ENCODE data around the gene AK4.

AK4 gene

GRCh38 chr1:65254320-65255034 lies 106.5 kb downstream of the AK4 start:
- DNase-seq = peak; percentile 59

- DNase-seq = peak; percentile 3
Observed at GRCh38 chr1:65255035-65255655, 107.1 kb downstream of the AK4 start.

- no peak for DNase-seq
Observed at GRCh38 chr1:65255656-65256050, 107.7 kb downstream of the AK4 start.

GRCh38 chr1:65256860-65257708 lies 109.1 kb downstream of the AK4 start:
- DNase-seq = no peak

- DNase-seq = no peak
Observed at GRCh38 chr1:65258106-65258505, 110.1 kb downstream of the AK4 start.

GRCh38 chr1:65259816-65260215 lies 111.8 kb downstream of the AK4 start:
- DNase-seq = no peak

- DNase-seq = peak; percentile 80
Observed at GRCh38 chr1:65260851-65261473, 113.0 kb downstream of the AK4 start.

GRCh38 chr1:65263286-65263685 lies 115.3 kb downstream of the AK4 start:
- DNase-seq = no peak

GRCh38 chr1:65264197-65264929 lies 116.4 kb downstream of the AK4 start:
- peak; percentile 75 for DNase-seq

GRCh38 chr1:65265296-65265650 lies 117.3 kb downstream of the AK4 start:
- no peak for DNase-seq

- peak; percentile 63 for DNase-seq
Observed at GRCh38 chr1:65265651-65266351, 117.8 kb downstream of the AK4 start.

- no peak for DNase-seq
Observed at GRCh38 chr1:65266476-65266875, 118.5 kb downstream of the AK4 start.

- DNase-seq = no peak
Observed at GRCh38 chr1:65267271-65267670, 119.3 kb downstream of the AK4 start.

- DNase-seq = no peak
Observed at GRCh38 chr1:65267683-65268082, 119.7 kb downstream of the AK4 start.

- DNase-seq = no peak
Observed at GRCh38 chr1:65269612-65270011, 121.6 kb downstream of the AK4 start.

- DNase-seq = no peak
Observed at GRCh38 chr1:65276197-65276939, 128.4 kb downstream of the AK4 start.

GRCh38 chr1:65277605-65278347 lies 129.8 kb downstream of the AK4 start:
- no peak for DNase-seq

GRCh38 chr1:65278376-65279069 lies 130.5 kb downstream of the AK4 start:
- DNase-seq = no peak

- DNase-seq = peak; percentile 38
Observed at GRCh38 chr1:65279070-65279779, 131.2 kb downstream of the AK4 start.

All from fibroblast of skin of right quadriceps (primary cell).